ENCODE measurements around the gene GATA5. TPM values are rescaled to one million over a fixed set of nuclear protein-coding genes. Genes with fewer than 3 reads are reported as not detected.
"Not testable (repeated sequence)": the region's sequence is repeated elsewhere in the genome, so short reads cannot be mapped to it uniquely, and the experiment has no call there.

Gene GATA5
- polyA plus RNA-seq, 1 of the 3 experiments (the other 2 are of a cell fraction) = not detected

- H2AFZ ChIP-seq (ENCODE audit: low read depth) = no peak overlapping the region
- H3K27me3 ChIP-seq (ENCODE audit: insufficient read depth) = peaks cover 6% of the 10 kb centered on the region; the same call in 1 of the 2 replicates
- H3K27ac ChIP-seq (ENCODE audit: low read depth in 2 of 2, low read length in 1 of 2) = no peak overlapping the region
- no peak for TF ChIP-seq REST (IDR thresholded peaks at IDR 0.05; ENCODE audit: low read depth, low read length)
- POLR2A ChIA-PET = no interaction called here
- no peaks in the 10 kb centered on the region for H3K36me3 ChIP-seq (replicated peaks in 1 of 2; ENCODE audit: control insufficient read depth in 1 of 2, insufficient read depth in 2 of 2, low read length in 1 of 2)
- no peaks in the 10 kb centered on the region for H3F3A ChIP-seq (replicated peaks; ENCODE audit: insufficient read depth)
- WGBS (ENCODE audit: low lambda C conversion rate) = 83% methylated on average over 10 of the region's 22 CpGs
- no peak for DNase-seq
- no peak overlapping the region for H3K4me3 ChIP-seq (ENCODE audit: low read depth in 2 of 2, low read length in 1 of 2)
- H4K20me1 ChIP-seq (ENCODE audit: insufficient read depth) = no peaks in the 10 kb centered on the region
- no peaks in the 10 kb centered on the region; a peak in 1 of 4 replicates for H3K4me1 ChIP-seq (ENCODE audit: control insufficient read depth in 1 of 2, insufficient read depth in 2 of 2, low read depth in 1 of 2, low read length in 1 of 2)
- H3K9me2 ChIP-seq = no peaks in the 10 kb centered on the region
- H3K9ac ChIP-seq = no peak overlapping the region
- no peak overlapping the region for H3K4me2 ChIP-seq
- H3K9me3 ChIP-seq = no peaks in the 10 kb centered on the region
- CTCF ChIA-PET = interaction anchor here (1.1 kb wide), 1 partner anchor 17 kb away, joined by 3 read pairs; no protein-coding TSS in a partner anchor
- H3K79me2 ChIP-seq (ENCODE audit: insufficient read depth) = no peaks in the 10 kb centered on the region
Observed at GRCh38 chr20:62426699-62427131, 49.1 kb downstream of the GATA5 start.

GRCh38 chr20:62426059-62426348, 49.8 kb downstream of the GATA5 start:
- H4K20me1 ChIP-seq (ENCODE audit: insufficient read depth); H3K27ac ChIP-seq (ENCODE audit: low read depth in 2 of 2, low read length in 1 of 2); H3K4me1 ChIP-seq (ENCODE audit: control insufficient read depth in 1 of 2, insufficient read depth in 2 of 2, low read depth in 1 of 2, low read length in 1 of 2); H3K9me2 ChIP-seq; H3K79me2 ChIP-seq (ENCODE audit: insufficient read depth); H3K9me3 ChIP-seq; H3K27me3 ChIP-seq (ENCODE audit: insufficient read depth); H3K36me3 ChIP-seq (replicated peaks in 1 of 2; ENCODE audit: control insufficient read depth in 1 of 2, insufficient read depth in 2 of 2, low read length in 1 of 2); H3K4me2 ChIP-seq; POLR2A ChIA-PET; H3F3A ChIP-seq (replicated peaks; ENCODE audit: insufficient read depth); H3K9ac ChIP-seq; H2AFZ ChIP-seq (ENCODE audit: low read depth); DNase-seq; H3K4me3 ChIP-seq (ENCODE audit: low read depth in 2 of 2, low read length in 1 of 2): not testable (repeated sequence)
- CTCF ChIA-PET = interaction anchor here (1.1 kb wide), 1 partner anchor 16 kb away, joined by 3 read pairs; no protein-coding TSS in a partner anchor
- WGBS (ENCODE audit: low lambda C conversion rate) = 96% methylated on average over 4 of the region's 4 CpGs

- Histone ChIP-seq H3K79me2 (ENCODE audit: insufficient read depth) (no peaks in the 10 kb centered on the region), H3K4me2 (no peak overlapping the region), H3K4me3 (ENCODE audit: low read depth in 2 of 2, low read length in 1 of 2) (no peak overlapping the region), H3K27me3 (ENCODE audit: insufficient read depth) (no peaks in the 10 kb centered on the region), H2AFZ (ENCODE audit: low read depth) (no peak overlapping the region), H3K36me3 (replicated peaks in 1 of 2; ENCODE audit: control insufficient read depth in 1 of 2, insufficient read depth in 2 of 2, low read length in 1 of 2) (no peaks in the 10 kb centered on the region), H3K9me2 (no peaks in the 10 kb centered on the region), H3K9me3 (no peaks in the 10 kb centered on the region), H3K27ac (ENCODE audit: low read depth in 2 of 2, low read length in 1 of 2) (no peak overlapping the region), H3K9ac (no peak overlapping the region), H3K4me1 (ENCODE audit: control insufficient read depth in 1 of 2, insufficient read depth in 2 of 2, low read depth in 1 of 2, low read length in 1 of 2) (no peaks in the 10 kb centered on the region; a peak in 1 of 4 replicates), H4K20me1 (ENCODE audit: insufficient read depth) (no peaks in the 10 kb centered on the region), H3F3A (replicated peaks; ENCODE audit: insufficient read depth) (no peaks in the 10 kb centered on the region)
- CTCF ChIA-PET = interaction anchor here (1.1 to 2.2 kb wide), 2 partner anchors 16 kb away, joined by 3 to 9 read pairs; no protein-coding TSS in a partner anchor
- POLR2A ChIA-PET = no interaction called here
- 63% methylated on average over 3 of the region's 21 CpGs for WGBS (ENCODE audit: low lambda C conversion rate)
- DNase-seq = no peak
- TF ChIP-seq REST (IDR thresholded peaks at IDR 0.05; ENCODE audit: low read depth, low read length) (no peak), SMC3 (IDR thresholded peaks at IDR 0.05; ENCODE audit: low read depth, low read length) (no peak), EP300 (IDR thresholded peaks at IDR 0.05; ENCODE audit: borderline replicate concordance in 1 of 2, low read depth in 1 of 2, low read length in 1 of 2) (no peak), TEAD4 (IDR thresholded peaks at IDR 0.05; ENCODE audit: borderline replicate concordance, insufficient read depth) (no peak), YY1 (IDR thresholded peaks at IDR 0.05; ENCODE audit: low read depth) (no peak), RCOR1 (IDR thresholded peaks at IDR 0.05; ENCODE audit: low read length) (no peak), NRF1 (IDR thresholded peaks at IDR 0.05; ENCODE audit: low read depth, low read length) (no peak), CTCF (IDR thresholded peaks at IDR 0.05) (no peak), USF1 (IDR thresholded peaks at IDR 0.05; ENCODE audit: borderline replicate concordance, low read depth) (no peak)
Observed at GRCh38 chr20:62425281-62426058, 50.3 kb downstream of the GATA5 start.
